IMR-90 (cell line): Measurements from ENCODE around the gene STXBP6. TPM values are rescaled to one million over a fixed set of nuclear protein-coding genes. Genes with fewer than 3 reads are reported as not detected.

Experiments used
- ATAC-seq: fragments of 200-7000 bp; cut with Tn5 transposase; 2 replicates; pipeline ENCODE4 v1.9.1; 2020; ENCODE audit warnings: low read depth, mild to moderate bottlenecking, moderate library complexity
- BruUV-seq: library from RNA; stranded (reverse); fragments of 400-500 nt; replicated peaks from 2 replicates; lab custom pipeline; 2021; lab: Mats Ljungman, UMichigan
- CTCF ChIA-PET: fragments of 300-600 bp; formaldehyde crosslinking; extraction: SDS; loops from one replicate; lab custom pipeline; 2021; ENCODE audit warnings: antibody characterized with exemption; lab: Yijun Ruan, JAX
- POLR2A ChIA-PET: fragments of 300-600 bp; sonication (Branson Sonifier 250); formaldehyde crosslinking; loops from one replicate; lab custom pipeline; 2022; ENCODE audit warnings: antibody characterized with exemption; ENCODE audit not compliant: unreplicated experiment; lab: Charles Lee
- DNase-seq: peaks from one replicate; pipeline ENCODE4 v3.0.0; 2013
- H2AFZ ChIP-seq: replicated peaks from 2 replicates; pipeline ENCODE3; 2013; ENCODE audit warnings: low read length, mild to moderate bottlenecking; ENCODE audit not compliant: poor library complexity
- H2AK5ac ChIP-seq: 2 replicates; pipeline ENCODE4 v1.6.1; 2013; ENCODE audit warnings: low read depth, low read length, inconsistent platforms
- H2AK9ac ChIP-seq: replicated peaks from 2 replicates; pipeline ENCODE3; 2013; ENCODE audit warnings: mild to moderate bottlenecking, low read depth, low read length, moderate library complexity; ENCODE audit not compliant: poor library complexity
- H2BK120ac ChIP-seq: 2 replicates; pipeline ENCODE4 v1.6.1; 2013; ENCODE audit warnings: low read depth, low read length, inconsistent platforms
- H2BK15ac ChIP-seq: 3 replicates; pipeline ENCODE4 v1.6.1; 2013; ENCODE audit warnings: low read depth, low read length, inconsistent platforms
- H2BK20ac ChIP-seq: 2 replicates; pipeline ENCODE4 v1.6.1; 2013; ENCODE audit warnings: low read depth, mild to moderate bottlenecking, inconsistent platforms, low read length, moderate library complexity
- H2BK5ac ChIP-seq: 2 replicates; pipeline ENCODE4 v1.6.1; 2013; ENCODE audit warnings: mild to moderate bottlenecking, low read depth, low read length, inconsistent platforms; ENCODE audit not compliant: poor library complexity, severe bottlenecking
- H3K14ac ChIP-seq: replicated peaks from 2 replicates; pipeline ENCODE4 v1.6.1; 2013; ENCODE audit warnings: low read depth, low read length, inconsistent platforms
- H3K18ac ChIP-seq: 2 replicates; pipeline ENCODE4 v1.6.1; 2013; ENCODE audit warnings: low read depth, low read length, control low read depth
- H3K23ac ChIP-seq: 2 replicates; pipeline ENCODE4 v1.6.1; 2013; ENCODE audit warnings: low read depth, low read length, inconsistent platforms
- H3K27ac ChIP-seq: 2 replicates; pipeline ENCODE4 v1.5.1; 2013; ENCODE audit warnings: mild to moderate bottlenecking, control low read depth, low read length; ENCODE audit not compliant: insufficient read depth
- H3K27me3 ChIP-seq: 2 replicates; pipeline ENCODE4 v1.6.1; 2013; ENCODE audit warnings: low read length; ENCODE audit not compliant: control insufficient read depth, insufficient read depth
- H3K36me3 ChIP-seq: 2 replicates; pipeline ENCODE4 v1.6.1; 2013; ENCODE audit warnings: low read length, mixed read lengths; ENCODE audit not compliant: control insufficient read depth, insufficient read depth
- H3K4ac ChIP-seq: 2 replicates; pipeline ENCODE4 v1.6.1; 2013; ENCODE audit warnings: low read depth, low read length, inconsistent platforms
- H3K4me1 ChIP-seq: 2 replicates; pipeline ENCODE4 v1.6.1; 2013; ENCODE audit warnings: low read length, mixed read lengths; ENCODE audit not compliant: control insufficient read depth, insufficient read depth
- H3K4me2 ChIP-seq: 2 replicates; pipeline ENCODE4 v1.6.1; 2013; ENCODE audit warnings: low read depth, mild to moderate bottlenecking, control low read depth, low read length, moderate library complexity
- H3K4me3 ChIP-seq: 2 replicates; pipeline ENCODE4 v1.5.1; 2013; ENCODE audit warnings: low read depth, mild to moderate bottlenecking, control low read depth, low read length, moderate library complexity; ENCODE audit not compliant: insufficient read depth
- H3K56ac ChIP-seq: 2 replicates; pipeline ENCODE4 v1.6.1; 2013; ENCODE audit warnings: low read length, inconsistent platforms; ENCODE audit not compliant: insufficient read depth; ENCODE audit errors: extremely low read depth
- H3K79me1 ChIP-seq, 2 experiments: 2 replicates each; pipeline ENCODE4 v1.6.1; 2013; ENCODE audit warnings: low read length in 2 of 2, inconsistent platforms in 1 of 2, low read depth in 1 of 2
- H3K9ac ChIP-seq: 2 replicates; pipeline ENCODE4 v1.6.1; 2013; ENCODE audit warnings: low read depth, low read length, control low read depth
- H3K9me1 ChIP-seq: 2 replicates; pipeline ENCODE4 v1.6.1; 2013; ENCODE audit warnings: low read length, inconsistent platforms; ENCODE audit not compliant: insufficient read depth
- H3K9me3 ChIP-seq: 2 replicates; pipeline ENCODE4 v1.6.1; 2013; ENCODE audit warnings: low read length; ENCODE audit not compliant: control insufficient read depth, insufficient read depth
- H4K20me1 ChIP-seq: 2 replicates; pipeline ENCODE4 v1.6.1; 2013; ENCODE audit warnings: low read length, inconsistent platforms; ENCODE audit not compliant: insufficient read depth
- H4K5ac ChIP-seq: 2 replicates; pipeline ENCODE4 v1.6.1; 2013; ENCODE audit warnings: mild to moderate bottlenecking, low read depth, low read length, control low read depth
- H4K8ac ChIP-seq, 2 experiments: 2 replicates each; pipeline ENCODE4 v1.6.1; 2013; ENCODE audit warnings: low read depth in 2 of 2, low read length in 2 of 2, control low read depth in 1 of 2, inconsistent platforms in 1 of 2
- H4K91ac ChIP-seq: 2 replicates; pipeline ENCODE4 v1.6.1; 2013; ENCODE audit warnings: low read depth, low read length, inconsistent platforms; ENCODE audit not compliant: insufficient read depth
- BHLHE40 ChIP-seq: fragments of 150-350 bp; IDR thresholded peaks from 2 replicates; pipeline ENCODE4 v1.6.1; 2016; ENCODE audit warnings: mild to moderate bottlenecking, low read depth, low read length
- CEBPB ChIP-seq: IDR thresholded peaks from 2 replicates; pipeline ENCODE4 v1.6.1; 2012; ENCODE audit warnings: low read depth, low read length, improper control_type of control experiment
- CHD1 ChIP-seq: IDR thresholded peaks from 2 replicates; pipeline ENCODE4 v1.6.1; 2012; ENCODE audit warnings: low read depth, low read length, improper control_type of control experiment
- CTCF ChIP-seq: conservative IDR thresholded peaks from 2 replicates; pipeline ENCODE4 v1.5.1; 2012; ENCODE audit warnings: mild to moderate bottlenecking, low read depth, low read length, improper control_type of control experiment
- ELK1 ChIP-seq: fragments of 150-350 bp; IDR thresholded peaks from 2 replicates; pipeline ENCODE4 v1.6.1; 2016; ENCODE audit warnings: low read depth, mild to moderate bottlenecking, low read length, moderate library complexity, borderline replicate concordance
- FOS ChIP-seq: fragments of 150-350 bp; IDR thresholded peaks from 2 replicates; pipeline ENCODE4 v1.6.1; 2016; ENCODE audit warnings: low read depth, low read length
- MAFK ChIP-seq: IDR thresholded peaks from 2 replicates; pipeline ENCODE4 v1.6.1; 2012; ENCODE audit warnings: low read depth, low read length, improper control_type of control experiment
- MAZ ChIP-seq: IDR thresholded peaks from 2 replicates; pipeline ENCODE4 v1.6.1; 2012; ENCODE audit warnings: low read depth, mild to moderate bottlenecking, low read length, improper control_type of control experiment, moderate library complexity, borderline replicate concordance
- MXI1 ChIP-seq: IDR thresholded peaks from 2 replicates; pipeline ENCODE4 v1.6.1; 2012; ENCODE audit warnings: low read depth, mild to moderate bottlenecking, low read length, moderate library complexity, borderline replicate concordance
- NFE2L2 ChIP-seq: fragments of 150-350 bp; IDR thresholded peaks from 2 replicates; pipeline ENCODE4 v1.6.1; 2016; ENCODE audit warnings: low read depth, mild to moderate bottlenecking, low read length
- POLR2A ChIP-seq: IDR thresholded peaks from 2 replicates; pipeline ENCODE4 v1.6.1; 2012; ENCODE audit warnings: mild to moderate bottlenecking, low read depth, low read length
- RAD21 ChIP-seq: IDR thresholded peaks from 2 replicates; pipeline ENCODE4 v1.6.1; 2012; ENCODE audit warnings: low read length, improper control_type of control experiment
- RCOR1 ChIP-seq: IDR thresholded peaks from 2 replicates; pipeline ENCODE4 v1.6.1; 2012; ENCODE audit warnings: mild to moderate bottlenecking, low read length, improper control_type of control experiment; ENCODE audit not compliant: insufficient replicate concordance
- RFX5 ChIP-seq: IDR thresholded peaks from 2 replicates; pipeline ENCODE4 v1.8.0; 2012; ENCODE audit warnings: low read depth, mild to moderate bottlenecking, low read length, moderate library complexity
- SMC3 ChIP-seq: fragments of 150-350 bp; IDR thresholded peaks from 2 replicates; pipeline ENCODE4 v1.6.1; 2016; ENCODE audit warnings: low read depth, mild to moderate bottlenecking, antibody characterized with exemption, low read length, moderate library complexity
- USF2 ChIP-seq: fragments of 150-350 bp; IDR thresholded peaks from 2 replicates; pipeline ENCODE4 v1.6.1; 2017; ENCODE audit warnings: mild to moderate bottlenecking, antibody characterized with exemption, low read length, low read depth
- WGBS, 2 experiments: methylation state at CpG; one replicate each; pipeline versions ENCODE4 v1.1.5 to v1.1.7; 2013; ENCODE audit warnings: missing lambda C conversion rate in 2 of 2; ENCODE audit not compliant: insufficient read length in 1 of 2; ENCODE audit errors: extremely low coverage in 2 of 2; 5-methylcytosine and 5-hydroxymethylcytosine counted together
- dilution Hi-C: fragments of 300-500 bp; cut with HindIII; formaldehyde crosslinking; loops from one replicate; pipeline ENCODE4 v1.14.3; 2018; ENCODE audit warnings: low sequenced_read_pairs; ENCODE audit not compliant: unreplicated experiment
- in situ Hi-C: fragments of 300-500 bp; cut with MboI; formaldehyde crosslinking; loops from 3 replicates; pipeline ENCODE4 v1.14.3; 2019; ENCODE audit warnings: low sequenced_read_pairs, inconsistent platforms, mixed read lengths
- intact Hi-C: fragments of 100-400 bp; cut with micrococcal nuclease; formaldehyde crosslinking; loops from 2 replicates; pipeline ENCODE4 v1.10.0; 2022
- polyA plus RNA-seq, 3 experiments: library from polyadenylated mRNA; depleted of rRNA; stranded (reverse); fragments of >200 nt; gene quantifications; 2 replicates each; pipeline ENCODE4 v1.2.3, GENCODE V29; 2012; ENCODE audit warnings: low replicate concordance in 1 of 3
- total RNA-seq: library from RNA; depleted of rRNA; stranded (reverse); fragments of >200 nt; gene quantifications from 2 replicates; pipeline ENCODE4 v1.2.3, GENCODE V29; 2012

Gene STXBP6
- total and polyA plus RNA-seq, 2 of the 4 experiments (the other 2 are of a cell fraction), result 14.2 to 14.3 TPM

- Histone ChIP-seq H3K56ac (no peak overlapping the region), H3K4me2 (no peak overlapping the region), H2BK5ac (no peak overlapping the region), H3K23ac (no peak overlapping the region), H2BK20ac (no peak overlapping the region), H3K4ac (no peak overlapping the region), H3K9me3 (no peaks in the 10 kb centered on the region), H2AFZ (no peak overlapping the region), H2BK15ac (no peak overlapping the region), H3K4me1 (no peaks in the 10 kb centered on the region), H2AK9ac (no peak overlapping the region), H3K79me1 (no peaks in the 10 kb centered on the region), H3K36me3 (no peaks in the 10 kb centered on the region), H2BK120ac (no peak overlapping the region), H3K9ac (no peak overlapping the region), H3K4me3 (no peak overlapping the region), H3K18ac (no peak overlapping the region), H4K91ac (no peak overlapping the region), H3K9me1 (no peaks in the 10 kb centered on the region), H2AK5ac (no peak overlapping the region), H3K27ac (no peak overlapping the region), H4K8ac (no peak overlapping the region), H4K20me1 (no peaks in the 10 kb centered on the region), H3K14ac (no peak overlapping the region), H4K5ac (no peak overlapping the region), H3K27me3 (no peaks in the 10 kb centered on the region; the same call in none of the 2 replicates)
- no CpG with 5 or more reads among the region's 6 CpGs for WGBS, 2 experiments
- intact Hi-C loops, result no loop called here
- ATAC-seq (no peak), DNase-seq (no peak)
- ChIA-PET POLR2A (no interaction called here), CTCF (interaction anchor here (1.3 to 1.4 kb wide), 2 partner anchors 10 to 19 kb away, joined by 3 read pairs; no protein-coding TSS in a partner anchor)
- in situ Hi-C loops, result no loop called here
- dilution Hi-C loops, result no loop called here
- TF ChIP-seq RAD21, result no peak
- TF ChIP-seq CTCF, result no peak
- no peak for TF ChIP-seq MAZ
- no peak for TF ChIP-seq CEBPB
- no peak for TF ChIP-seq ELK1
- no peak for TF ChIP-seq FOS
- no peak for TF ChIP-seq RFX5
- TF ChIP-seq NFE2L2, result no peak
- TF ChIP-seq MAFK, result no peak
- TF ChIP-seq USF2, result no peak
- no peak for TF ChIP-seq MXI1
- no peak for TF ChIP-seq CHD1
- TF ChIP-seq POLR2A, result no peak
- TF ChIP-seq BHLHE40, result no peak
- TF ChIP-seq SMC3, result no peak
- no peak for TF ChIP-seq RCOR1
- BruUV-seq, result no TSS peak
Measured at GRCh38 chr14:25086081-25086480, 36.1 kb upstream of the STXBP6 start.
